Immature natural killer cell (primary cell): ENCODE data around the gene NYNRIN. TPM values are rescaled to one million over a fixed set of nuclear protein-coding genes. Genes with fewer than 3 reads are reported as not detected.
A peak's percentile ranks its signal among the peaks of the same experiment; 100 is the strongest.

Source experiments
- DNase-seq, 3 donors: peaks; one replicate each; pipeline ENCODE4 v3.0.0; 2022; ENCODE audit warnings: mixed read lengths in 1 of 3
- H3K27ac Mint-ChIP-seq, 6 donors: one replicate each; pipeline ENCODE4 v1.8.0; 2020; ENCODE audit warnings: mixed read lengths in 6 of 6, mild to moderate bottlenecking in 5 of 6, inconsistent platforms in 4 of 6, moderate library complexity in 3 of 6
- H3K27me3 Mint-ChIP-seq, 3 donors: one replicate each; pipeline ENCODE4 v1.8.0; 2020 to 2021; ENCODE audit warnings: low read depth in 3 of 3, mild to moderate bottlenecking in 3 of 3, mixed read lengths in 3 of 3, moderate library complexity in 3 of 3, inconsistent platforms in 1 of 3
- H3K36me3 Mint-ChIP-seq, 3 donors: one replicate each; pipeline ENCODE4 v1.8.0; 2020; ENCODE audit warnings: mixed read lengths in 3 of 3, inconsistent platforms in 2 of 3, mild to moderate bottlenecking in 2 of 3
- H3K4me1 Mint-ChIP-seq, 2 donors: one replicate each; pipeline ENCODE4 v1.8.0; 2020; ENCODE audit warnings: inconsistent platforms in 2 of 2, mild to moderate bottlenecking in 2 of 2, mixed read lengths in 2 of 2, moderate library complexity in 1 of 2
- H3K4me3 Mint-ChIP-seq, 5 donors: one replicate each; pipeline ENCODE4 v1.8.0; 2020; ENCODE audit warnings: mild to moderate bottlenecking in 5 of 5, mixed read lengths in 5 of 5, inconsistent platforms in 3 of 5, moderate library complexity in 3 of 5
- H3K9me3 Mint-ChIP-seq, 6 donors: one replicate each; pipeline ENCODE4 v1.8.0; 2020; ENCODE audit warnings: mild to moderate bottlenecking in 6 of 6, mixed read lengths in 6 of 6, inconsistent platforms in 4 of 6, moderate library complexity in 3 of 6
- polyA plus RNA-seq, 3 donors: library from polyadenylated mRNA; unstranded; fragments of 300-500 nt; fragmentation: Illumina TruSeq; gene quantifications; one replicate each; pipeline ENCODE4 v1.2.3, GENCODE V29; 2021

NYNRIN gene
- polyA plus RNA-seq, 3 donors from 2014 or later: 0.18 TPM; not detected in 1

DNA sequence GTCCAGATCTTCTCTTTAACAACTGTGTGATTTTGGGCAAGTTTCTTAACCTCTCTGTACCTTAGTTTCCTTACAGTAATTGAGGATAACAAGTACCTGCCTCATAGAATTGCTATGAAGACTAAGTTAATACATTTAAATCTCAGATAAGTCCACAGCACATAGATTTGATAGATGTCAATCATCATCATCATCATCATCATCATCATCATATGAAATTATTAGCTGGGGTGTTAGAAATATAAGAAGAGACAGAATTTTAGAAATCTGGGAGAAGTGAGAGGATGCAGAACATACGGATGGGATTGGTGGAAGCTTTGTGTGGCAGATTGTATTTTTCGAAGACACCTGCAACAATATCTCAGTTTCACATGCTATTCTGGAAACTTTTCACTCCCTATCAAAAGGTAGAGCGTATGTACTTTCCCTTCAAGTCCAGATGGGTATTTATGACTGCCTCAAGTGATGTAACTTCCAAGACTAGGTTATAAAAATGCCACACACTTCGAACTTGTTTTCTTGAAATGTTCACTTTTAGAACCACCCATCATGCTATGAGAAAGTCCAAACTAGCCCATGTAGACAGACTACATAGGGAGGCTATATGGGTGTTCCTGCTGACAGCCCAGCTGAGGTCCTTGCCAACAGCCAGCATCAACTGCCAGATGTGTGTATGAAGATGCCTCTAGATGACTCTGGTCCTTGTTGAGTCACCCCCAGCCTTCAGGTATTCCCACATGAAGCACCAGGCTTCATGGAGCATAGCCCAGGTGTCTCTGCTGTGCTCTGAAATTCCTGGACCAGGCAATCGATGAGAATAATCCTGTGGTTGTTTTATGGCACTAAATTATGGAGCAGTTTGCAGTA is 64.4 kb downstream of the NYNRIN start:
- no peak overlapping the region for H3K27ac Mint-ChIP-seq
- H3K27me3 Mint-ChIP-seq: peaks cover 0 to 3% (median 0%) of the 10 kb centered on the region in 3 donors
- no peak overlapping the region for H3K4me3 Mint-ChIP-seq
- peaks cover 6 to 25% of the 10 kb centered on the region in 2 donors for H3K4me1 Mint-ChIP-seq
- no peaks in the 10 kb centered on the region for H3K9me3 Mint-ChIP-seq
- DNase-seq: no peak
- peaks cover 0 to 11% (median 0%) of the 10 kb centered on the region in 3 donors for H3K36me3 Mint-ChIP-seq

GRCh38 chr14:24463884-24464785 is 65.3 kb downstream of the NYNRIN start:
- H3K4me3 Mint-ChIP-seq: peak overlapping the region in 1 of 5 donors; percentile 18
- H3K36me3 Mint-ChIP-seq: peaks cover 0 to 9% (median 0%) of the 10 kb centered on the region in 3 donors
- H3K27me3 Mint-ChIP-seq: peaks cover 0 to 3% (median 0%) of the 10 kb centered on the region in 3 donors
- H3K9me3 Mint-ChIP-seq: no peaks in the 10 kb centered on the region
- peaks cover 6 to 25% of the 10 kb centered on the region in 2 donors for H3K4me1 Mint-ChIP-seq
- DNase-seq: no peak
- no peak overlapping the region for H3K27ac Mint-ChIP-seq

DNA sequence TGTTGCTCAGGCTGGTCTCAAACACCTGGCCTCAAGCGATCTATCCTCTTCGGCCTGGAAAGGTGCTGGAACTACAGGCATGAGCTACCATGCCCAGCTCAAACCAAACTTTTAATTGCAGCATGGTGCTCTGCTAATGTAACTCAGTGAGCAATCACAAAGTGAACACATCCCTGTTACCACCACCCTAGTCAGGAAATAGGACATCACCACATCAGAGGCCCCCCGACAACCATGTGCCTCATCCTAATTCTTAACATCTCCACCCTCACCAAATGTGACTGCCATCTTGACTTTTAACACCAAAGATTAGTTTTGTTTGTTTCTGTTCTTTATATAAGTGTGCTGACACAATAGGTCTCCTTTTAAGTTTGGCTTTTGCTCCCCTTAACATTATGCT is 66.6 kb downstream of the NYNRIN start:
- Mint-ChIP-seq H3K36me3 (peaks cover 0 to 7% (median 0%) of the 10 kb centered on the region in 3 donors), H3K9me3 (no peaks in the 10 kb centered on the region), H3K27me3 (peaks cover 0 to 3% (median 0%) of the 10 kb centered on the region in 3 donors), H3K4me1 (peaks cover 6 to 25% of the 10 kb centered on the region in 2 donors), H3K27ac (no peak overlapping the region), H3K4me3 (no peak overlapping the region)
- no peak for DNase-seq

DNA sequence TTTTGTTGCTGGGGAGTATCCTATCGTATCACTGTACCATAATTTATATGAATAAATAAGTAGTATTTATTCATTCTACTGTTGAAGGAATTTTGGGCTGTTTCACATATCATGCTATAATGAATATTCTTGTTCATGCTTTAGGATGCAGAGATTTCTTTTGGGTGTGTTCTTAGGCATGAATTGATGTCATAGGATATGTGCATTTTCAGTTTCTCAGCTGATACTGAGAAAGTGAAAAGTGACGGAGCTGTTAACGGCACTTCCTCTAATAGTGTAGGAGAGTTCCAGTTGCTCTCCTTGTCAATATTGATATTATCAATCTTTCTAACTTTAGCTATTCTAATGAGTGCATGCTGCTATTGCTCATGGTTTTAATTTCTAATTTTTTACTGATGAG is 67.0 kb downstream of the NYNRIN start:
- H3K27me3 Mint-ChIP-seq: peaks cover 0 to 5% (median 0%) of the 10 kb centered on the region in 3 donors
- peaks cover 0 to 7% (median 0%) of the 10 kb centered on the region in 3 donors for H3K36me3 Mint-ChIP-seq
- H3K4me1 Mint-ChIP-seq: peaks cover 6 to 25% of the 10 kb centered on the region in 2 donors
- H3K9me3 Mint-ChIP-seq: no peaks in the 10 kb centered on the region
- no peak overlapping the region for H3K27ac Mint-ChIP-seq
- DNase-seq: no peak
- no peak overlapping the region for H3K4me3 Mint-ChIP-seq

Other genes starting within 250 kb of the NYNRIN start
- 100 to 1,000 TPM in 2 of 3 donors, 10 to 100 TPM in 1; 48.8 to 123 (median 102) TPM for gene IRF9, start 237.7 kb upstream of the NYNRIN start, polyA plus RNA-seq
- gene REC8, start 226.9 kb upstream of the NYNRIN start, polyA plus RNA-seq: 10 to 100 TPM in 1 of 3 donors, 1 to 10 TPM in 2; 1.7 to 15.2 (median 3.8) TPM
- 10 to 100 TPM; 10.1 to 21.0 (median 11.3) TPM for gene IPO4, start 210.2 kb upstream of the NYNRIN start, polyA plus RNA-seq
- 10 to 100 TPM; 31.0 to 60.5 (median 42.4) TPM for gene TM9SF1, start 203.6 kb upstream of the NYNRIN start, polyA plus RNA-seq
- 1 to 10 TPM in 2 of 3 donors, under 1 TPM in 1; 0.38 to 3.0 (median 3.0) TPM for gene TSSK4, start 193.3 kb upstream of the NYNRIN start, polyA plus RNA-seq
- 100 to 1,000 TPM; 162 to 203 (median 168) TPM for gene CHMP4A, start 185.5 kb upstream of the NYNRIN start, polyA plus RNA-seq
- gene MDP1, start 182.9 kb upstream of the NYNRIN start, polyA plus RNA-seq: 10 to 100 TPM; 29.2 to 45.5 (median 29.5) TPM
- gene NEDD8, start 166.6 kb upstream of the NYNRIN start, polyA plus RNA-seq: 100 to 1,000 TPM; 347 to 503 (median 373) TPM
- 100 to 1,000 TPM in 1 of 3 donors, 10 to 100 TPM in 2; 89.3 to 134 (median 96.0) TPM for gene GMPR2, start 166.1 kb upstream of the NYNRIN start, polyA plus RNA-seq
- gene TINF2, start 156.4 kb upstream of the NYNRIN start, polyA plus RNA-seq: 100 to 1,000 TPM; 248 to 289 (median 249) TPM
- gene TGM1, start 135.8 kb upstream of the NYNRIN start, polyA plus RNA-seq: under 1 TPM in 1 of 3 donors, not detected in 2; 0.41 TPM
- gene RABGGTA, start 127.4 kb upstream of the NYNRIN start, polyA plus RNA-seq: 10 to 100 TPM; 23.3 to 52.0 (median 38.6) TPM
- gene DHRS1, start 99.2 kb upstream of the NYNRIN start, polyA plus RNA-seq: 10 to 100 TPM; 31.4 to 35.9 (median 31.7) TPM
- gene NOP9, start 99.2 kb upstream of the NYNRIN start, polyA plus RNA-seq: 1 to 10 TPM in 2 of 3 donors, not detected in 1; 1.4 to 2.4 TPM
- gene CIDEB, start 91.0 kb upstream of the NYNRIN start, polyA plus RNA-seq: 10 to 100 TPM; 31.6 to 81.9 (median 52.1) TPM
- gene LTB4R2, start 88.9 kb upstream of the NYNRIN start, polyA plus RNA-seq: 1 to 10 TPM; 2.1 to 4.9 (median 3.9) TPM
- gene LTB4R, start 87.5 kb upstream of the NYNRIN start, polyA plus RNA-seq: 10 to 100 TPM; 12.4 to 13.7 (median 12.7) TPM
- gene ADCY4, start 63.9 kb upstream of the NYNRIN start, polyA plus RNA-seq: under 1 TPM in 2 of 3 donors, not detected in 1; 0.31 to 0.52 TPM
- gene RIPK3, start 59.0 kb upstream of the NYNRIN start, polyA plus RNA-seq: 10 to 100 TPM; 13.5 to 21.4 (median 16.0) TPM
- not detected for gene NFATC4, start 30.8 kb upstream of the NYNRIN start, polyA plus RNA-seq
- gene CBLN3, start 30.7 kb downstream of the NYNRIN start, polyA plus RNA-seq: not detected
- gene KHNYN, start 31.0 kb downstream of the NYNRIN start, polyA plus RNA-seq: 10 to 100 TPM; 12.5 to 28.0 (median 25.6) TPM
- gene SDR39U1, start 43.8 kb downstream of the NYNRIN start, polyA plus RNA-seq: 10 to 100 TPM; 62.2 to 91.2 (median 82.6) TPM
- gene CMA1, start 109.3 kb downstream of the NYNRIN start, polyA plus RNA-seq: not detected
- under 1 TPM in 1 of 3 donors, not detected in 2; 0.24 TPM for gene CTSG, start 177.2 kb downstream of the NYNRIN start, polyA plus RNA-seq
- gene GZMH, start 210.7 kb downstream of the NYNRIN start, polyA plus RNA-seq: 1,000 to 10,000 TPM in 2 of 3 donors, 100 to 1,000 TPM in 1; 981 to 1,459 (median 1,297) TPM
- gene GZMB, start 235.2 kb downstream of the NYNRIN start, polyA plus RNA-seq: 1,000 to 10,000 TPM; 2,800 to 4,930 (median 2,869) TPM